GM12892 (cell line): Measurements from ENCODE around the gene R3HDM4.

ENCODE experiments used
- POLR2A ChIP-seq: IDR thresholded peaks from 2 replicates; pipeline ENCODE4 v1.6.1; 2011; ENCODE audit warnings: low read depth, low read length, control low read depth
- POLR2AphosphoS5 ChIP-seq: IDR thresholded peaks from 2 replicates; pipeline ENCODE4 v1.6.1; 2011; ENCODE audit warnings: low read depth, low read length, control low read depth

- TF ChIP-seq POLR2A (peak; percentile 63), POLR2AphosphoS5 (no peak)
Observed at GRCh38 chr19:925526-926322, 12.7 kb upstream of the R3HDM4 start, which contains the start of gene ARID3A.
